ENCODE measurements around the gene ANKDD1B.
"Not testable (repeated sequence)": the region's sequence is repeated elsewhere in the genome, so short reads cannot be mapped to it uniquely, and the experiment has no call there.

ANKDD1B gene

GRCh38 chr5:75601996-75602395, 9.3 kb upstream of the ANKDD1B start:
- Histone ChIP-seq H3K27me3 (ENCODE audit: control insufficient read depth, insufficient read depth, low read length) (no peaks in the 10 kb centered on the region), H3K27ac (ENCODE audit: low read depth, low read length) (no peak overlapping the region), H3K36me3 (ENCODE audit: control insufficient read depth, insufficient read depth, low read length) (peaks cover 3% of the 10 kb centered on the region), H3K4me3 (ENCODE audit: low read length) (no peak overlapping the region), H3K9ac (ENCODE audit: low read length) (no peak overlapping the region), H3K4me1 (ENCODE audit: control insufficient read depth, insufficient read depth, low read length) (no peaks in the 10 kb centered on the region)

- Histone ChIP-seq H3K9ac (ENCODE audit: low read length) (no peak overlapping the region), H3K27me3 (ENCODE audit: control insufficient read depth, insufficient read depth, low read length) (no peaks in the 10 kb centered on the region), H3K36me3 (ENCODE audit: control insufficient read depth, insufficient read depth, low read length) (peaks cover 3% of the 10 kb centered on the region), H3K4me1 (ENCODE audit: control insufficient read depth, insufficient read depth, low read length) (no peaks in the 10 kb centered on the region), H3K4me3 (ENCODE audit: low read length) (no peak overlapping the region), H3K27ac (ENCODE audit: low read depth, low read length) (no peak overlapping the region)
These were observed 7.9 kb upstream of the ANKDD1B start for GRCh38 chr5:75603371-75603770.

DNA sequence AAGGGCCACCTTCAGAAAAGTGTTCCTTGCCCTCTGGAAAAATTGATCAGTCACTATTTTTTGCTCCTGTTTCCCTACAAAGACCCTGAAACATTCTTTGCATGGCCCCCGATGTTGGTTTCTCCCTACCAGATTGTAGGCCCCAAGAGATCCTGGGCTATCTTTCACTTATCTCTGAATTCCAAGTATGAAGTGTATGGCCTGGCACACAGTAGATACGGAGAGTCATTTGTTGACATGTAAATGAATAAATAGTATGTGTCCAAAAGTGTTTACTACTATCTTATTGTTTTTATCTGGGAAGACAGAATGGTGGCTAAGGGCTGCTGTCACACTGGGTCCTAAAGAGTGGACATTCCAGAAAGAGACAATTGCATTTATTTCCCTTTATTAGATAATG, 7.4 kb upstream of the ANKDD1B start:
- H3K27me3 ChIP-seq (ENCODE audit: control insufficient read depth, insufficient read depth, low read length) = no peaks in the 10 kb centered on the region
- H3K9ac ChIP-seq (ENCODE audit: low read length) = no peak overlapping the region
- H3K4me1 ChIP-seq (ENCODE audit: control insufficient read depth, insufficient read depth, low read length) = no peaks in the 10 kb centered on the region
- no peak overlapping the region for H3K4me3 ChIP-seq (ENCODE audit: low read length)
- H3K27ac ChIP-seq (ENCODE audit: low read depth, low read length) = no peak overlapping the region
- H3K36me3 ChIP-seq (ENCODE audit: control insufficient read depth, insufficient read depth, low read length) = peaks cover 3% of the 10 kb centered on the region

GRCh38 chr5:75607341-75607740, 3.9 kb upstream of the ANKDD1B start:
- H3K4me3 ChIP-seq (ENCODE audit: low read length); H3K27me3 ChIP-seq (ENCODE audit: control insufficient read depth, insufficient read depth, low read length); H3K9ac ChIP-seq (ENCODE audit: low read length); H3K36me3 ChIP-seq (ENCODE audit: control insufficient read depth, insufficient read depth, low read length); H3K27ac ChIP-seq (ENCODE audit: low read depth, low read length); H3K4me1 ChIP-seq (ENCODE audit: control insufficient read depth, insufficient read depth, low read length): not testable (repeated sequence)

DNA sequence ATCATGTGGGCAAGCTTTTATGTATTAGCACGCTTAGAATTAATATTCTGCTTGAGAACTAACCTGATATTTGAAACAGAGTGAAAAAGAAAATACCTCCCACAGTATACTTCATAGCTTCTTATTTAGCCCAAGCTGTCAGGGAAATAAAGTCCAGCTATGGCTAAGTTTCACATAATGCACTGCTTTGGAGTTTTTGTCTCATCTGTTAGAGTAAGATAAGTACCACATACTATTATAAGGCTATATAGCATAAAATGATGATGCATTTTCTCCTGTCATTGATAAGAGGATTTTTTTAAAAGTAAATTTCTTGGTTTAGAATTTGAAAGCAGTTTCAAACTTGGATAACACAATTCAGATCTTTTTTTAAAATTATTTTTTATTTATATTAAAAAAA, 2.4 kb upstream of the ANKDD1B start:
- H3K9ac ChIP-seq (ENCODE audit: low read length) = no peak overlapping the region
- no peak overlapping the region for H3K27ac ChIP-seq (ENCODE audit: low read depth, low read length)
- H3K27me3 ChIP-seq (ENCODE audit: control insufficient read depth, insufficient read depth, low read length) = no peaks in the 10 kb centered on the region
- H3K36me3 ChIP-seq (ENCODE audit: control insufficient read depth, insufficient read depth, low read length) = no peaks in the 10 kb centered on the region
- no peak overlapping the region for H3K4me3 ChIP-seq (ENCODE audit: low read length)
- no peaks in the 10 kb centered on the region for H3K4me1 ChIP-seq (ENCODE audit: control insufficient read depth, insufficient read depth, low read length)

DNA sequence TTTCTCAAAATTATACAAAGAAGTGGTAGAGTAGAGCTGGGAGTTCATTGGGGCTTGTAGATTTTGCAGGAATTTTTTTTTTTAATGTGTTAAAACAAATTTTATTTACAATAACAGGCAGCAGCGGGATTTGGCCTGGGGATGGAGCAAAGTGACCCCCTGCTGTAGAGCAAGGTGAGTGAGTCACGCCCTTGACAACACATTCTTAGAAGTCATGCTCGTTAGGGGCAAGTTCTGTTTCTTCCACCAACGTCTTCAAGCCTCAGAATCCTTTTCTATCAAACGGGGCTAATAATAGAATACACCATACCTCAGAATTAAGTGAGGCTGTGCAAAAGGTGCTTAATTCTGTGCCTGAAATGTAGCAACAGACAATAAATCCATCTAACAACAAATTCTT, 1.1 kb upstream of the ANKDD1B start:
- Histone ChIP-seq H3K27me3 (ENCODE audit: control insufficient read depth, insufficient read depth, low read length) (no peaks in the 10 kb centered on the region), H3K4me1 (ENCODE audit: control insufficient read depth, insufficient read depth, low read length) (no peaks in the 10 kb centered on the region), H3K4me3 (ENCODE audit: low read length) (no peak overlapping the region), H3K27ac (ENCODE audit: low read depth, low read length) (no peak overlapping the region), H3K9ac (ENCODE audit: low read length) (no peak overlapping the region), H3K36me3 (ENCODE audit: control insufficient read depth, insufficient read depth, low read length) (no peaks in the 10 kb centered on the region)

DNA sequence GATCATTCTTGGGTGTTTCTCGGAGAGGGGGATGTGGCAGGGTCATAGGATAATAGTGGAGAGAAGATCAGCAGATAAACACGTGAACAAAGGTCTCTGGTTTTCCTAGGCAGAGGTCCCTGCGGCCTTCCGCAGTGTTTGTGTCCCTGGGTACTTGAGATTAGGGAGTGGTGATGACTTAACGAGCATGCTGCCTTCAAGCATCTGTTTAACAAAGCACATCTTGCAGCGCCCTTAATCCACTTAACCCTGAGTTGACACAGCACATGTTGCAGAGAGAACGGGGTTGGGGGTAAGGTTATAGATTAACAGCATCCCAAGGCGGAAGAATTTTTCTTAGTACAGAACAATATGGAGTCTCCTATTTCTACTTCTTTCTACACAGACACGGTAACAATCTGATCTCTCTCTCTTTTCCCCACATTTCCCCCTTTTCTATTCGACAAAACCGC, 368 bp upstream of the ANKDD1B start:
- H3K36me3 ChIP-seq (ENCODE audit: control insufficient read depth, insufficient read depth, low read length); H3K4me1 ChIP-seq (ENCODE audit: control insufficient read depth, insufficient read depth, low read length); H3K27me3 ChIP-seq (ENCODE audit: control insufficient read depth, insufficient read depth, low read length); H3K27ac ChIP-seq (ENCODE audit: low read depth, low read length): not testable (repeated sequence)
- Histone ChIP-seq H3K9ac (ENCODE audit: low read length) (peak overlapping the region; percentile 62), H3K4me3 (ENCODE audit: low read length) (peak overlapping the region; percentile 83)

- Histone ChIP-seq H3K4me3 (ENCODE audit: low read length) (peak overlapping the region; percentile 83), H3K9ac (ENCODE audit: low read length) (no peak overlapping the region), H3K27ac (ENCODE audit: low read depth, low read length) (no peak overlapping the region), H3K27me3 (ENCODE audit: control insufficient read depth, insufficient read depth, low read length) (no peaks in the 10 kb centered on the region), H3K4me1 (ENCODE audit: control insufficient read depth, insufficient read depth, low read length) (peaks cover 2% of the 10 kb centered on the region), H3K36me3 (ENCODE audit: control insufficient read depth, insufficient read depth, low read length) (no peaks in the 10 kb centered on the region)
These were observed 945 bp downstream of the ANKDD1B start for GRCh38 chr5:75612226-75612569.

DNA sequence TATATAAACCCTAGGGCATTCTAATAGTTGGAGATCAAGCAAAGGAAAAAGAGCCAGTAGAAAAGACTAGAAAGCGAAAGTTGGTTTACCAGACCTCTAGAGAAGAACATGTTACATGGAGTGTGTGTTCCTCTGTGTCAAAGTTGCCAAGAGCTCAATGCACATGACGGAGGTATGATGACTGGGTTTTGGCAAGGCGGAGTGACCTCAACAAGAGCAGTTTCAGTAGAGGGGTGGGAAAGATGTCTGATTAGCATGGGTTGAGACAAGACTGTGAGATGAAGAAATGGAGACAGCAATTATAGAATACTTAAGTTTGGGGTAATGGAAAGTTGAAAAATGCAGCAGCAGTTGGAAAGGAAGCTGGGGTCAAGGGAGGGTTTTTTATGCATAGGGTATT, 1.6 kb downstream of the ANKDD1B start:
- Histone ChIP-seq H3K36me3 (ENCODE audit: control insufficient read depth, insufficient read depth, low read length) (no peaks in the 10 kb centered on the region), H3K4me1 (ENCODE audit: control insufficient read depth, insufficient read depth, low read length) (peaks cover 2% of the 10 kb centered on the region), H3K27ac (ENCODE audit: low read depth, low read length) (no peak overlapping the region), H3K9ac (ENCODE audit: low read length) (no peak overlapping the region), H3K27me3 (ENCODE audit: control insufficient read depth, insufficient read depth, low read length) (no peaks in the 10 kb centered on the region), H3K4me3 (ENCODE audit: low read length) (no peak overlapping the region)

GRCh38 chr5:75614176-75614575, 2.9 kb downstream of the ANKDD1B start:
- H3K27me3 ChIP-seq (ENCODE audit: control insufficient read depth, insufficient read depth, low read length) = no peaks in the 10 kb centered on the region
- H3K4me1 ChIP-seq (ENCODE audit: control insufficient read depth, insufficient read depth, low read length) = peaks cover 2% of the 10 kb centered on the region
- H3K9ac ChIP-seq (ENCODE audit: low read length) = no peak overlapping the region
- no peak overlapping the region for H3K4me3 ChIP-seq (ENCODE audit: low read length)
- H3K36me3 ChIP-seq (ENCODE audit: control insufficient read depth, insufficient read depth, low read length) = no peaks in the 10 kb centered on the region
- H3K27ac ChIP-seq (ENCODE audit: low read depth, low read length) = no peak overlapping the region

GRCh38 chr5:75616371-75616881, 5.2 kb downstream of the ANKDD1B start:
- H3K27me3 ChIP-seq (ENCODE audit: control insufficient read depth, insufficient read depth, low read length) = no peaks in the 10 kb centered on the region
- peaks cover 2% of the 10 kb centered on the region for H3K4me1 ChIP-seq (ENCODE audit: control insufficient read depth, insufficient read depth, low read length)
- no peak overlapping the region for H3K9ac ChIP-seq (ENCODE audit: low read length)
- H3K36me3 ChIP-seq (ENCODE audit: control insufficient read depth, insufficient read depth, low read length) = no peaks in the 10 kb centered on the region
- no peak overlapping the region for H3K27ac ChIP-seq (ENCODE audit: low read depth, low read length)
- no peak overlapping the region for H3K4me3 ChIP-seq (ENCODE audit: low read length)

- Histone ChIP-seq H3K4me1 (ENCODE audit: control insufficient read depth, insufficient read depth, low read length) (peaks cover 2% of the 10 kb centered on the region), H3K36me3 (ENCODE audit: control insufficient read depth, insufficient read depth, low read length) (no peaks in the 10 kb centered on the region), H3K9ac (ENCODE audit: low read length) (no peak overlapping the region), H3K27ac (ENCODE audit: low read depth, low read length) (no peak overlapping the region), H3K27me3 (ENCODE audit: control insufficient read depth, insufficient read depth, low read length) (no peaks in the 10 kb centered on the region), H3K4me3 (ENCODE audit: low read length) (no peak overlapping the region)
These were observed 5.8 kb downstream of the ANKDD1B start for GRCh38 chr5:75616971-75617621.

DNA sequence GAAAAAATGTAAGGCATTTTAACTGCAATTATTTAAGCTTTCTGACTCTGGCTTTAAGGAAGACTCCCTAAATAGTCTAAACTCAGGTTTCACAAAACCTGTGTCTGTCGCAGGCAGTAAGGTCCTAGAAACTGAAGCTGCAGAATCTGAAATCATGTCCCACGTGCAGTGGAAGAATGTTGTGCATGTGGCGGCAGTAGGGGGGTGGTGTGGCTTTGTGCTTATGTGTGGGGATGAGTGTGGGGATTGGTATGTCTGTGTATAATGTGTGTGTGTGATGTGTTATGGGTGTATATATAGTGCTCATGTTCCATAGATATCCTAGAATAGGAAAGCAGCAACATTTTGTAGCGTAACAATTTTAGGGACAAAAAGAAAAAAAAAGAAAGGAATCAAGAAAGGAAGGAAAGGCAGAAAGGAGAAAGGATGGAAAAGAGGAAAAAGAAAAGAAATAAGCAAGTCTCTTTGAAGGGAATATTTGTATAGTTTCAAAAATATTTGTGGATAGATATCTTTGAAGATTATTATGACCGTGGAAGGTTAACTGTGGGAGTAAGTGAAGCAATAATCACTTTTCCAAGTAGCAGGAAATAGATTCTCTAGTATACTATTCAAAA, 6.6 kb downstream of the ANKDD1B start:
- Histone ChIP-seq H3K36me3 (ENCODE audit: control insufficient read depth, insufficient read depth, low read length) (no peaks in the 10 kb centered on the region), H3K4me3 (ENCODE audit: low read length) (no peak overlapping the region), H3K27ac (ENCODE audit: low read depth, low read length) (no peak overlapping the region), H3K9ac (ENCODE audit: low read length) (no peak overlapping the region), H3K27me3 (ENCODE audit: control insufficient read depth, insufficient read depth, low read length) (no peaks in the 10 kb centered on the region), H3K4me1 (ENCODE audit: control insufficient read depth, insufficient read depth, low read length) (peaks cover 2% of the 10 kb centered on the region)

All from rectal smooth muscle tissue (tissue), 1 donor.